Lower lobe of right lung (tissue), 2 donors: ENCODE measurements around the gene WNK1. TPM values are rescaled to one million over a fixed set of nuclear protein-coding genes. Genes with fewer than 3 reads are reported as not detected.
A peak's percentile ranks its signal among the peaks of the same experiment; 100 is the strongest.
"Not testable (repeated sequence)": the region's sequence is repeated elsewhere in the genome, so short reads cannot be mapped to it uniquely, and the experiment has no call there.

Experiments used
- ATAC-seq, 2 donors: fragments of 200-7000 bp; cut with Tn5 transposase; one replicate each; pipeline ENCODE4 v1.9.1; 2020 to 2022; ENCODE audit warnings: mild to moderate bottlenecking in 2 of 2, moderate library complexity in 2 of 2
- DNase-seq: peaks from one replicate; pipeline ENCODE4 v3.0.0-alpha.2; 2020
- H3K27ac ChIP-seq: fragments of 200-600 bp; one replicate; pipeline ENCODE4 v1.8.0; 2022
- H3K27me3 ChIP-seq: fragments of 200-600 bp; one replicate; pipeline ENCODE4 v1.8.0; 2022; ENCODE audit warnings: low read depth
- H3K36me3 ChIP-seq: fragments of 200-600 bp; one replicate; pipeline ENCODE4 v1.8.0; 2022; ENCODE audit warnings: mild to moderate bottlenecking
- H3K4me1 ChIP-seq: fragments of 200-600 bp; one replicate; pipeline ENCODE4 v1.8.0; 2022
- H3K4me3 ChIP-seq: fragments of 200-600 bp; one replicate; pipeline ENCODE4 v1.8.0; 2022; ENCODE audit warnings: mild to moderate bottlenecking
- H3K9me3 ChIP-seq: fragments of 200-600 bp; one replicate; pipeline ENCODE4 v1.8.0; 2022
- CTCF ChIP-seq: fragments of 200-600 bp; IDR thresholded peaks from one replicate; pipeline ENCODE4 v1.8.0; 2022; ENCODE audit warnings: antibody characterized with exemption, mild to moderate bottlenecking
- intact Hi-C: fragments of 100-400 bp; cut with DNase I; formaldehyde crosslinking; loops from one replicate; pipeline ENCODE4 v1.11.0; 2022
- total RNA-seq: library from RNA; stranded (reverse); fragmentation: NEBNext Ultra II Directional; extraction: Animal tissue kit (Norgen Biotek cat#: 25700); gene quantifications from one replicate; pipeline ENCODE4 v1.2.1, GENCODE V29; 2021
- donor health status: DM: no; HTN: yes; CAD: no; lungs with severe emphysema.

Gene WNK1
- total RNA-seq, 1 donor from 2014 or later = 206 TPM

- no peaks in the 10 kb centered on the region for H3K9me3 ChIP-seq
- DNase-seq (no peak), ATAC-seq (no peak)
- H3K4me1 ChIP-seq = peaks cover 51% of the 10 kb centered on the region
- peaks cover 7% of the 10 kb centered on the region for H3K36me3 ChIP-seq
- H3K27ac ChIP-seq = no peak overlapping the region
- intact Hi-C loops = no loop called here
- TF ChIP-seq CTCF = no peak
- H3K4me3 ChIP-seq = no peak overlapping the region
- no peaks in the 10 kb centered on the region for H3K27me3 ChIP-seq
Observed at GRCh38 chr12:765840-766239, 13.5 kb downstream of the WNK1 start.

- no peak for DNase-seq
- intact Hi-C loops = no loop called here
Observed at GRCh38 chr12:768434-768833, 16.1 kb downstream of the WNK1 start.

GRCh38 chr12:770479-770878, 18.1 kb downstream of the WNK1 start:
- no peaks in the 10 kb centered on the region for H3K36me3 ChIP-seq
- no peak overlapping the region for H3K4me3 ChIP-seq
- DNase-seq (no peak), ATAC-seq (no peak)
- no peaks in the 10 kb centered on the region for H3K9me3 ChIP-seq
- intact Hi-C loops = no loop called here
- peaks cover 52% of the 10 kb centered on the region for H3K4me1 ChIP-seq
- no peak for TF ChIP-seq CTCF
- no peak overlapping the region for H3K27ac ChIP-seq
- no peaks in the 10 kb centered on the region for H3K27me3 ChIP-seq

More at GRCh38 chr12:768434-768833, 16.1 kb downstream of the WNK1 start:
- H3K36me3 ChIP-seq = no peaks in the 10 kb centered on the region
- H3K27me3 ChIP-seq = no peaks in the 10 kb centered on the region
- no peak for TF ChIP-seq CTCF
- H3K9me3 ChIP-seq = no peaks in the 10 kb centered on the region
- H3K4me1 ChIP-seq = peaks cover 44% of the 10 kb centered on the region
- H3K27ac ChIP-seq = no peak overlapping the region
- no peak overlapping the region for H3K4me3 ChIP-seq
- no peak for ATAC-seq

GRCh38 chr12:772056-772697, 19.8 kb downstream of the WNK1 start:
- H3K36me3 ChIP-seq = no peaks in the 10 kb centered on the region
- no peak overlapping the region for H3K4me3 ChIP-seq
- intact Hi-C loops = no loop called here
- no peaks in the 10 kb centered on the region for H3K9me3 ChIP-seq
- H3K27ac ChIP-seq = no peak overlapping the region
- peaks cover 51% of the 10 kb centered on the region for H3K4me1 ChIP-seq
- ATAC-seq (no peak), DNase-seq (no peak)
- no peaks in the 10 kb centered on the region for H3K27me3 ChIP-seq
- no peak for TF ChIP-seq CTCF

GRCh38 chr12:774051-774614, 21.8 kb downstream of the WNK1 start:
- H3K4me3 ChIP-seq = no peak overlapping the region
- DNase-seq (no peak), ATAC-seq (peak in 1 of 2 donors; percentile 24)
- no peaks in the 10 kb centered on the region for H3K9me3 ChIP-seq
- no peaks in the 10 kb centered on the region for H3K36me3 ChIP-seq
- H3K27me3 ChIP-seq = no peaks in the 10 kb centered on the region
- TF ChIP-seq CTCF = no peak
- H3K27ac ChIP-seq = no peak overlapping the region
- peaks cover 50% of the 10 kb centered on the region for H3K4me1 ChIP-seq
- intact Hi-C loops = no loop called here

GRCh38 chr12:775973-776771, 23.8 kb downstream of the WNK1 start:
- H3K4me3 ChIP-seq, H3K27me3 ChIP-seq, DNase-seq, H3K27ac ChIP-seq, ATAC-seq, intact Hi-C loops, H3K9me3 ChIP-seq, H3K36me3 ChIP-seq: not testable (repeated sequence)
- H3K4me1 ChIP-seq = peaks cover 51% of the 10 kb centered on the region

GRCh38 chr12:776772-777373, 24.5 kb downstream of the WNK1 start:
- ATAC-seq = peak in 1 of 2 donors; percentile 15
- intact Hi-C loops, H3K27me3 ChIP-seq, H3K36me3 ChIP-seq, H3K27ac ChIP-seq, DNase-seq, H3K4me3 ChIP-seq, H3K9me3 ChIP-seq: not testable (repeated sequence)
- peaks cover 58% of the 10 kb centered on the region for H3K4me1 ChIP-seq
